HG03095 (cell line): ENCODE results near the gene CHI3L1.

Experiments
- ATAC-seq: cut with Tn5 transposase; IDR thresholded peaks from one replicate; pipeline ENCODE4 v1.9.1; 2021; ENCODE audit warnings: moderate library complexity; ENCODE audit not compliant: unreplicated experiment

The CHI3L1 gene

DNA sequence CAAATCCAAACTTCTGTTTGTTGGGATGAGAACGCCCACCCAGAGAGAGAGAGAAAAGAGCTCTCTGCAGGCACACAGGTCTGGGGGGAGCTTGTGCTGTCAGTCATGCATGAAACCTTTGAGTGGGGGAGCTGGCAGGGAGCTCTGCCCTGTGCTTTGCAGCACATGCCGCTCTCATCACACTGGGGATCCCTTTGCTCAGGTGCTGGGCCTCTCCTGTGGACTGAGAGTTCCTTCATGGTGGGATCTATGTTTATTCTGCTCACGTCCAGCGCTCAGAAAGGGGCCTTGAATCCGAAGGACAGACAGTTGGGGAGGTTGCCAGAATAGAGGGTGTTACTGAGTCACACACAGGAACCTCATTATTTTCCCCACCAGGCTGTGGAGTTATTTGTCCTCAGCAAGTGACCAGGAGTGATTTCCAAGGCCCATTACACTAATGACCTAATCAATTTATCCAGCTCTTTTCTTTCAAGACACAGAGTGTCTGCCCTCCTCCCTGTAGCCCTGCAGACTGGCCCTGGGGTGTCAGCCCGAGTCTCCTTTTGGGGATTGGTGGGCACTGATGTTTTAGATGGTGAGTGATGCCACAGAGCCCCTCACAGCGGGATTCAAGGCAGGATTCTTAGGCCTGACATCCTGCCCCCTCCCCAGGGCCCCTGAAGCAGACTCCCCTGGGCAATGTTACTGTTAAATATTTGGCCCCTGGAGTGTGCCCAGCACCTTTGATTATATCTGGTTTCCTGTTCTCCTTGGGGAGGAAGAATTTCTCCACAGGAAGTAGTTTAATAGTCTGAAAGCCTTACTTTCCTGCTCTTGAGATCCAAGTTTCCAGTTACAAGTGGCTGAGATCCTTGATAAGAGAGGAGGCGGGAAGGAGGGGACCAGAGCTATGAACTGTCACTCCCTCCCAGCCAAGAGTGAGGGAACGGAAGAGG lies 33.2 kb downstream of the CHI3L1 start:
- no peak for ATAC-seq

DNA sequence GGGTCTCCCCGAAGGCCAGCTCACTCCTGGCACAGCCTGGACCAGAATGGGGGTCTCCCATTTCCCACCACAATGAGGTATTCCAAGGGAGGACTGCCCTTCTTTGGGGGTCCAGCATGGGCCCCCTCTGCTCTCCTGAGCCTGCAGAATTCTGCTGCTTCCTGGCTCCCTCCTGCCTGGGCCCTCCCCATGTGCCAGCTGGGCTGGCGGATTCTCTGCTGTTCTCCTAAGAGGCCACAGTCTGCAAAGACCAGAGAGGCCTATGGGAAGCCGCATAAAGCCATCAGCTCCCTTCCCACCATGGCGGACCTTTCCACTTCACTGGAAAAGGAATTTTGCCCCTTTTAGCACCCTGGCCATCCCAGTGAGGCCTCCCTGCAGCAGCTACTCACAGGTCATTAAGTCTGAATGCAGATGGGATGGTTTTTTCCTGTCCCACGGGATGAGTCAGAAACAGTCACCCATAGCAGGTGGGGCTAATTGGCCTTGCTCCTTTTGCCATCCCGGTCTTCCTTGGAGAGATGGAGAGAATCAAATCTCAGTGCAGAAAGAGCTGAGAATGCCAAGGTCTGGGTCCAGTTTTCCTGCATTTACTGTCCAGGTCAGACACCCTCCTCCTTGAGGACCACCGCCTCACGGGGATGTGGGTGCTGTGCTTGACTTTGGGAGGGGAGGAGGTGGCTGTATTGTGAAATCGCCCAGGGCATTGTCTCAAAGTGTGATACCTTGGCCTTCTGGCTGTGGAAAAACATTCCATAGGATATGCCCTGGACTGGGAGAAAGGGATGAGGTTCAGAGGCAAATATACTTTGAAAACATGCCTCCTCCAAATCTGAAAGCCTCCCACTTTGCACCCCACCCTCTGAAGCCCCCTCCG lies 34.1 kb downstream of the CHI3L1 start:
- ATAC-seq, result no peak

DNA sequence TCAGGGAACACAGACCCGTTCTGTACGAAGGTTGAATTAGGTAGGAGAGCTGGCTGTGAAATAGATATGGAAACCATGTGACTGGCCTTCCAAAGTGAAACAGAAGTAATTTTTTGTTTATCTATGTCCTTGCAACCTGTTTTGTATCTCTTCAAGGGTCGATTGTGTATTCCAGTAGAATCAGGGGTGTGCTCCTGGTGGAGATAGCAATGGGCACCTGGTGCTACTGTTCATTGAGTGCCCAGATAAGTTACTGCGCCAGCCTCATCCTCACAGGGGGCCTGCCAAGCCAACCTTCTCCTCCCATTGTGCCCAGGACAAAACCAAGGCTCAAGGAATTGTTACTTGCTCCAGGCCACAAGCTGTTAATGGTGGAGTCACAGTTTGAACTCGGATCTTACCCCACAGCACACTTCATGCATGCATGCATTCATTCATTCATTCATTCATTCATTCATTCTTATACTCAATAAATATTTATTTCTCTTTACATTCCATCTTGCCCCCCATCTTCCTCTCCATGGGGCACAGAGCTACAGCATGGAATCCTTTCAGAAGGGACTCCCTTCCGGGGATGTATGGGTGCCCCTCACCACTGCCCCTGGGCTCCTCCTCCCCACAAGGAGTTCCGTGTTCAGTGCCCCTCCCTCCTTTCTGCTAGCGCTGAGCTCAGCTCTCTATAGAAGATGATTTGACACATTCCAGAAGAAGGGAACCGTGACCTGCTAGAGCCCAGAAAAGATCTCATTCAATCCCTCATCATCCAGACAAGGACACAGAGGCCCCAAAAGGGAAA lies 34.9 kb downstream of the CHI3L1 start:
- ATAC-seq, result no peak

DNA sequence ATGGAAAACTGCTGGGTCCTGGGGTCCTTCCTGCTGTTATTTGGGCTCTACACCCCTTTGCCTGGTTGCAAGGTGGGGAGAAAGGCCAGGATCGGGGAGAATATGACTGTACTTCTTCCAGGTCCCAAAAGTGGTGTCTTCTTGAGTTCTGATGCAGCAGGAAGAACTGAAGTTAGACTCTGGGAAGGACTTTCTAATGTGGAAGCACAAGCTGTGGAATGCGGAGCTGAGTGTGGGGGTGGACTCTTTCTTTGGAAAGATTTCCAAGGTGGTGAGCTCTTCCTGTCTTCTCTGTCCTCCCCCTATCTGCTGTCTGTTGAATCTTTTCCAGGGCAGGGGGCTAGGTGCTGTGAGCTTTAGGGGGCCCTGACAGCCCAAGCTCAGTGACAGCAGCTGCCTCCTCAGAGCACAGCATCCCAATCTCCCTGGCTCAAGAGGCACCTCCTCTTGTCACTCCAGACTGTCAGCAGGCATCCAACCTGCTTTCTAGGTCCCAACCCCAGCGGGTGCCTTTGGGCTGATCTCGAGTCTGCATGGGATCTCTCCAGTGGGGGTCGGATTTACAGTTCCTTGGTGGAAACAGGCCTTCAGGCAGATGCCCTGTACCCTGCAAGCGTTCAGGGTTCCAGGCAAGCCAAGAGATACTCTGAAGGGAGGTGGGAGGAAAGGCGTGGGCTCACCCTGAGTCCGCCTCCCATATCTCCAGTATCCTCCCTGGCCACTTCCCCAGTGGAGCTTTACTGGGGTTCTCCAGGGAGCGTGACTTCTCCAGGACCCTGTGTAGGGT lies 35.8 kb downstream of the CHI3L1 start:
- ATAC-seq, result no peak

DNA sequence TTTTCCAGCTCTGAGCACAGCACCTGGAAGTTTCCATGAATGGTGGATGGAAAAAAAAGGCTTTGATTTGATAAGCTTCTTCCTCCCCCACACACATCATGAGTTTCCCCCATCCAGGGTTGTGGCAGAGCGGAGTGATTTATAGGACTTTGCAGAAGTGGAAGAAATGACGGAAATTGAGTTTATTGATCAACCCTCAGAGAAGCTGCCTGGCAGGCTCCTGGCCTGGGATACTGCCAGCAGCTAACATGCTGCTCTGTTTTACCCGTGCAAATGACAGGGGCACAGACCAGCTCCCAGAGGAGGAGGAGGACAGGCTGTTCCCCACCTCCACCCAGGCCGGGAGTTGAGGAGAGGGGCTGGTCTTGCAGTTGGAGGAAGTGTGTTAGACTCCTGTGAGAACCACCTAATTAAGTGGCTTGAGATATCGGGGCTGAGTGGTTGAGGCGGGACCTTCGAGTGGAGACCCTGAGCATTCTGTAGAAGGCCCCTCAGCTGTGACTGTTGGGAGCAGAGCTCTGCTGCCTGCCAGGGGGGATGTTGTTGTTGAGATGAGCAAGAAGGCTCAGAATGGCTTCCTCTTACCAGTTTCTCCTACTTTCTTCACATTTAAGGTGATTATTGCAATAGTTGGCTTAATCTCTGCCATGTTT lies 37.2 kb downstream of the CHI3L1 start:
- no peak for ATAC-seq

DNA sequence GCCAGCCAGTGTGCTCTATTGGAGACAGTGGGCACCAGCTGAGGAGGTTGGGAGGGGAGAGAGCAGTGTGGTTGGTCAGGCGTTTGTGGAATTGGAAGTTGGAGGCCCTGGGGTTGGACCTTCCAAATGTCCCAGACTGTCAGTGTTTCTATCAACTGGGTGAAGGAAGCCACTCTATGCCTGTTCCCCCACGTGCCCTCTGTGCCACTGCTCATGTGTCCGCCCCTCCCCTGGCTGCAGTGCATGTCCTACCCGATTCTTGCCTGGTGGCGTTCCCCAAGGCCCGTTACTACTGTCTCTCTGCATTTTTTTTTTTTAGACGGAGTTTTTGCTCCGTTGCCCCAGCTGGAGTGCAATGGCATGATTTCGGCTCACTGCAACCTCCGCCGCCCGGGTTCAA lies 37.9 kb downstream of the CHI3L1 start:
- no peak for ATAC-seq

DNA sequence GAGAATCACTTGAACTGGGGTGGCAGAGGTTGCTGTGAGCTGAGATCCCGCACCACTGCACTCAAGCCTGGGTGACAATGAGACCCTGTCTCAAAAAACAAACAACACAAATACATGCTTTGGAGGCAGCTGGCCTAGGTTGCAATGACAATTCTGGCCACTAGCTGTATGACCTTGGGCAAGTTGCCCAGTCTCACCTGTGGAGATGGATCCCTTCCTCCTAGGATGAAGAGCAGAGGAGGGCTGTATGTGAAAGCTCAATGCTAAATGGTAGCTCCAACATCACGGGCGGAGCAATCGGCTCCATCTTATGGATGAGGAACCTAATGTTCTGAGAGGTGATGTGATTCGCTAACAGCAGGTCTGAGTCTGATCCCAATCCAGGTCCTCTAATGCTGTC lies 38.4 kb downstream of the CHI3L1 start:
- ATAC-seq, result no peak

DNA sequence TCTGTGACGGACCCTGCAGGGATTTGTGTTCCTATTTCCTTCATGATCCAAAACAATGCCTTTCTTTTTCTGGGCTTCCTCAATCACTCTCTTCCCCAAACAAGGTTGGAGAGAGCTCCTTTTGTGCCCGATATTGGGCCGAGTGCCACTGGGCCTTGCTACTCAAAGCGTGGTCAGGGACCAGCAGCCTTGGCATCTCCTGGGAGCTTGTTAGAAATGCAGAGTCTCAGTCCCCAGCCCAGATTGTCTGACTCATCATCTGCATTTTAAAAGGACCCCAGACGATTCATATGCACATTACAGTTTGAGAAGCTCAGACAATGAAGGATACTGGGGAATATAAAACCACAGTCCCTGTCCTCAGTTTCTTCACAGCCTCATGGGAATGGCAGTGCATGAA lies 39.1 kb downstream of the CHI3L1 start:
- no peak for ATAC-seq

DNA sequence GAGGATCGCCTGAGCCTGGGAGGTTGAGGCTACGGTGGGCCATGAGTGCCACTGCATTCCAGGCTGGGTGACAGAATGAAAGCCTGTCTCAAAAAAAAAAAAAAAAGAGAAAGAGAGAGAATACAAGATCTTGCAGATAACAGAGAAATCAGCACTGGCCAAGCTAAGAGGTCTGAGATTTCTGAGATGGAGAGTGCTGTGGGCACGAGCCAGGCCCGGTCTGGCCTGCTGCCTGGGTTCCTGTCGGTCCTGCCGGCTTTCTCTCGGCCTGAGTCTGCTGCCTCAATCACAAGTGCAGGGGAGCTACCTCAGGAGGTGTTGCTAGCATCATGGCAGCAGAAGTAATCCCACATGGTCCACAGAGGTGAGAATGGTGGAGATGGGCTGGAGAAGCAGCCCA lies 40.0 kb downstream of the CHI3L1 start:
- ATAC-seq, result no peak

DNA sequence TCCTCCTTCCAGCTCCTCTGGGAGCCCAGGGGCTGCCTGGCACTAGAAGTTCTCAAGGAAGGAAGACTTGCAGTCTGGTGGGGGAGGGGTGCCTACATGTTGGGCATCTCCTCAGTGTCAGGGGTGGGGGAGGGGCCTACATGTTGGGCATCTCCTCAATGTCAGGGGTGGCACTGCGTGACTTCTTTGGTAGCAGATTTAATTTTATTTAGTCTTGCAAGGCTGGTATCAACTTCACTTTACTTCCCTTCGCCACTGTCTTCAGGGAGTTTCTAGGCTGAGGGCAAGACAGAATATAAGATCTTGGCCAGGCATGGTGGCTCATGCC lies 40.5 kb downstream of the CHI3L1 start:
- no peak for ATAC-seq

DNA sequence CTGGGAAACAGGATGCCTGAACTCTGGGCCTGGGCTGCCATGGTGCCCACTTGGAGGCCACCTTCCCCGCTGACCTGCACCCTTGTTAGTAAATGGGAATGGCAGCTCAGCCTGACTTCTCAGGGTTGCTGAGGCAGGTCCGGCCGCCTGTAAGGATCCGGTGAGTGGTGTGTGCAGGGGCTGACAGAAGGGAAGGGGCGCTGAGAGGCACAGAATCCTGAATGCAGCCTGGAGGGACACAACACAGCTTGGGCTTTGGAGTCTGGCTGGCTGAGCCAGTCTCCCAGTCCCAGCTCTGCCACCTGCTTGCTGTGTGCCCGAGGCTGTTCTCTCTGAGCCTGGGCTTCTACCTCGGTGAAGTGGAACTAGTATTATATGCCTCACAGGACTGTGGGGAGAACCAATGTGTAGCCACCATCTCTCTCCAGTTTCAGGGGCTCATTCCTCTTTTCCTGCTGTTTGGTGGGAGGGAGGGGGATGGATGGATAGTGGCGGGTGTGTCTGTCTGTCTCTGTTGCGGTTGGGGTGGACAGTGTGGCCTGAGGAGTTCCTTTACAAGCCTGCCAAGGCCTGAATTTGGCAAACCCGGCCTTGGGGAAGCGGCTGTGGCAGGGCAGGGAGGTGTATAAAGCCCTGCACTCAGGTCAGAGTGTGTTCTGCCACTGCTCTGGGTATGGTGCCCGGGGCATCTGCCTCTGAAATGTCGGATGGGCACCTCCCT lies 41.0 kb downstream of the CHI3L1 start:
- no peak for ATAC-seq

DNA sequence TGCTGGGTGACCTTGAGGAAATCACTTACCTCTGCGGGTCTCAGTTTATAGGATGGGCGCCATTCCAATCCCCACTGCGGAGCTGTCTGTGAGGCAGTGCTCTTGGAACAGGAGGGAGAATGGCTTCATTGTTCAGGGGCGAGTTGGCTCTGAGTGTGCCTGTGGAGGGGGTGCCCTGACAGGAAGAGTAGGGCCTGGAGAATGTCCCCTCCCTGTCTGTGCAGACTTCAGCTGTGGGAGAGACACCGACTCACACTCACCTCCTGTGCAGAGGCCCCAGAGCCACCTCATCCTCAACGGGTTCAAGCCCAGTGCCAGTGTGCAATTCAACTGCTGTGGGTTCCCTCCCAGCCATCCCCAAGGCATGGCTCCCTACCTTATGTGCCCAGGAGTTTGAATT lies 41.8 kb downstream of the CHI3L1 start:
- no peak for ATAC-seq

DNA sequence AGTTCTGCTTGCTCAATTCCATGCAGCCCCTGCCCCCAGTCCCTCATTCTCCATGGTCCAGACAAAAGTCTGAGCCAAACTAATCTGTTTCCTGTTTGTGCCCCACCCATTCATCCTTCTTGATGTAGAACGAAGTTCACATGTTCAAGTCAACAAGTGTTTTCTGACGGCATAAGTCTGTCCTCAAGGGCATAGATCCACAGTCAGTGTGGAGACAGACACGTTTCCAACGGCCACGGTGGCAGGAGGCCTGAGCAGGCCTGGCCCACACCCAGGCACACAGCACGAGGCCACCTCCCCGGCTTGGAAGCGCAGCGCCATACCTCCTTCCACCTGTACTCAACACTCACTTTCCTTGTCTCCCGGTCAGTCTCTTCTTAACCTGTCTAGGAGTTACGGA lies 42.9 kb downstream of the CHI3L1 start:
- ATAC-seq, result no peak

DNA sequence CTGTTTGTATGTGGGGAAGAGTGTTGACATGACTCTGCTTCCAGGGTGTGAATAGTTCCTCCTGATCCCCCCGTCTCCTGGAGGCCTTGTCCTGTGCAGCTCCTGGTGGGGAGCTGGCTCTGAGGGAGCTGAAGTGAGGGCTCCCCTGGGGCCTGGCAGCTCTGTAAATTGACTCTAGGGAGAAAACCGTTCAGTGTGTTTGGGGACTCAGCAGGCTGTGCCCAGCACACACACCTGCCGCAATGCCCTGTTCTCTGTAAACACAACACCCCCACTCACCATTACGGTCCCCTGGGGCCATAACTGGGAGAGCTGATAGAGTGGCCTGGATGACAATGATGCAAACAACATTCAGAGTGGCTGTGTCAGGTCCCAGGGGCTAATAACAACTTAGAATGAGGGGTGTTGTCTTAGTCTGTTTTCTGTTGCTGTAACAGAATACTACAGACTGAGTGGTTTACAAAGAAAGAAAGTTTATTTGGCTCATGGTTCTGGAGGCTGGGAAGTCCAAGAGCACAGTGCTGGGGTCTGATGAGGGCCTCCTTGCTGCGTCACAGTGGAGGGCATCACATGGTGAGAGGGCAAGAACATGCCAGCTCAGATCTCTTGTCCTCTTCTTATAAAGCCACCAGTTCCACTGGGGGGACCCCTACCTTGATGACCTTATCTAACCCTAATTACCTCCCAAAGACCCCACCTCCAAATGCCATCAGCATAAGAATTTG lies 43.7 kb downstream of the CHI3L1 start:
- no peak for ATAC-seq

DNA sequence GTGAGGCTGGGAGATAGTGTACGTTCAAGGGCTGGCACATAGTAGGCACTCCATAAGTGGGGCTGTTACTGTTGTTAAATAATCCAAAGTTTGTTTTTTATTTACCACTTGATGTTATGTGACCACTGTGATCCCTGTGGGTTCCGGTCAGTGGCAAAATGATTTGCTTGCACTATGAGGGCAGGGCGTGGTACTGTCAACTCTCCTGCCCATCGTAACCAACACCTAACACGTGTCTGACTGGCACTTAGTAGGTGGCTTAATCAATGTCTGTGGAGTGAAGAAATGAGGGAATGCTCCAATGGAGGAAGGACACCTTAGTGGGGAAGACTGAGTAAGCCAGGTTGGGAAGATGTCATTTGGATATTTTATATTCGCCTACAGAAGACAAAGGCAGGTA lies 44.4 kb downstream of the CHI3L1 start:
- no peak for ATAC-seq

DNA sequence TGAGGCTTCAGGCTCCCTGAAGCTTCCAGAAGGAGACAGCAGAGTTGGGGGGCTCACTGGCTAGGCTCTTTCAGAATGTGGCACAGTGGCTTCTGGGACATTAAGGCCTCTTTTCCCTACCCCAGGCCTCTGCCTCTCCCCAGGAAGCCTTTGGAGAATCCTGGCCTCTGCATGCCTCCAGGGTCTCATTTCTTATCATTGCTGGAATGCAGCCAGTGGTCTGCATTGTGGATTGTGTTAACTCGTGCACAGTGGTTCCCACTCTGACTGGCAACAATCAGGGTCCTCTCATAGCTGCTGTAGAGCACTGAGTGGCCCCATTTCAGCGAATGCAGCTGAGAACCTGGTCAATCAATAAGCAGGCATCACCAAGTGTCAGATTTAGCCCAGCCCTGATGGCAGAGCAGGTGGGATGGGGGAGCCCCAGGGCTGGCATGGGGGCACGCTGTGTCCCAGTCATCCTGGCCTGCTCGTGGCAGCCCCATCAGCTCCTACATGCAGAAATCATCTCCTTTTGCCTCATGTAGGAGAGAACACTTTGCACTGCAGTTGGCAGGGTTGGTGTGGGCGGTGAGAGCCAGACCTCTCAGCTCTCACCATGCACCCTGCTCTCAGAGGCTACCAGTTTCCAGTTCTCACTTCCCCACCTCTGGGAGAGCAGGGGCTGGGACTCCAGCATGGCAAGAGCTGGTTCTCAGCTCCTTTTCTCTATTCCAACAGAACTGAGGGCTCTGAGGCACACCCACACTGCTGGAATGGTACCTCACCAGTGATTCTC lies 45.6 kb downstream of the CHI3L1 start:
- no peak for ATAC-seq

DNA sequence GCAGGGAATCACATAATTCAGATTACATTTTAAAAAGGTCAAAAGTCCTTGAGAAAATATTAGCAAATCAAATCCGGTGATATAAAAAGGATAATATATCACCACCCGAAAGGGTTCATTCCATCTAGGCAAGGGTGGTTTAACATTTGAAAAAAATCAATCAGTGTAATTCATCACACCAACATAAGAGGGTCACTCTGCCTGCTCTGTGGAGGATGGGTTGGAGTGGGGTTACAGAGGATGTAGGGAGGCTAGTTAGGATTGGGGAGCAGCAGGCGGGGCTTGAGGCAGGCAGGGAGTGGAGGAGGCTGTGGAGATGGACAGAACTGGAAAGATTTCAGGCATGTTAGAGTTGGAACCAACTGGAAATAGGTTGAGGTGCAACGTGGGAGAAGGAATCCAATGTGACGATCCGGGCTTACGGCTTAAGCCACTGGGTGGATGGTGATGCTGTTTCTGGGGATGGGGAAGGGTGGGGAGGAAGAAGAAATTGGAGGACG lies 46.5 kb downstream of the CHI3L1 start:
- no peak for ATAC-seq

DNA sequence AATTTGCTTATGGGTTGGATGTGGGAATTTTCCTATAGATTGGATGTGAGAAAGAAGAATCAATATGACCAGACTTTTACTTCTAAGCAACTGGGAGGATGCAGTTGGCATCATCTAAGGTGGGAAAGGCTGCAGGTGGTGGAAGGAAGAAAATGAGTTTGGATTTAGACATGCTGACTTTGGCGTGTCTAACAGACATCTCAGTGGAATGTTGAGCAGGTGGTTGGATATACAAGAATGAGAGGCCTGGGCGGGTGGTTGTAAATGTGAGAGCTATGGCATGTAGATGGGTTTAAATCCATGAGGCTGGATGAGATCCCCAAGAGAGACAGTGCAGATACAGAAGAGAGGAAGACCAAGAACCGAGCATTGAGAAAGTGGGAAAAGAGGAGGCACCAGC lies 48.4 kb downstream of the CHI3L1 start:
- no peak for ATAC-seq
